HL-60 (cell line): ENCODE results near the gene ABCA4.

Experiments used
- DNase-seq, 2 experiments: peaks; one replicate each; pipeline ENCODE4 v3.0.0-alpha.2; 2010 to 2020; ENCODE audit warnings: low read depth in 1 of 2, low spot score in 1 of 2
- H3K27ac ChIP-seq: fragments of 250-450 bp; sonication (Bioruptor Pico); replicated peaks from 2 replicates; pipeline ENCODE4 v1.5.1; 2020; ENCODE audit warnings: mild to moderate bottlenecking, moderate library complexity
- H3K27me3 ChIP-seq: fragments of 250-450 bp; sonication (Bioruptor Pico); 2 replicates; pipeline ENCODE4 v1.5.1; 2021; ENCODE audit warnings: mild to moderate bottlenecking, moderate library complexity; ENCODE audit not compliant: insufficient read depth, poor library complexity, severe bottlenecking
- H3K4me3 ChIP-seq: replicated peaks from 2 replicates; pipeline ENCODE4 v1.5.1; 2011; ENCODE audit warnings: mild to moderate bottlenecking, control low read depth, low read length; ENCODE audit not compliant: insufficient read depth
- GABPA ChIP-seq: IDR thresholded peaks from 2 replicates; pipeline ENCODE4 v1.6.1; 2012; ENCODE audit warnings: low read depth
- POLR2AphosphoS5 ChIP-seq: IDR thresholded peaks from 2 replicates; pipeline ENCODE4 v1.6.1; 2012; ENCODE audit warnings: low read depth
- SPI1 ChIP-seq: IDR thresholded peaks from 2 replicates; pipeline ENCODE4 v1.6.1; 2012; ENCODE audit warnings: low read depth, mild to moderate bottlenecking, borderline replicate concordance
- TF ChIP-seq, protein P1 (sequence below): IDR thresholded peaks from one replicate; pipeline ENCODE4 v1.5.1; 2011; ENCODE audit warnings: low read length, control low read depth, inconsistent platforms; ENCODE audit not compliant: insufficient read depth
- TF ChIP-seq, protein P2 (sequence below): IDR thresholded peaks from 2 replicates; pipeline ENCODE4 v1.6.1; 2012; ENCODE audit warnings: low read depth; ENCODE audit not compliant: insufficient replicate concordance

Gene ABCA4

DNA sequence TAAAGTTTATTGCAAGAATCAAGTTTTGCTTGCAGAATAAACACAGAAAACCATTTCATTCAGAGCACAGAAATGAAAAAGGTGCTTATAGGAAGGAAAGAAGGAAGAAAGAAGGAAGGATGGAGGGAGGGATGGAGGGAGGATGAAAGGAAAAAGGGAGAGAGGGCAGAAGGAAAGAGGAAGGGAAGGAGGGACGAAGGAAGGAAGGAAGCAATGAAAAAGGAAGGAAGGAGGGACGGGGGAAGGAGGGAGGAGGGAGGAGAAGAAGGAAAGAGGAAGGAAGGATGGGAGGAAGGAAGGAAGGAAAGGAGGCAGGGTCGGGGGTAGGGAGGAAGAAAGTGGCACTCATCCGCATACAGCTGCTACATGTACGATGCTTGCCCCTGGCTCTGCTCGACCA lies 106.9 kb downstream of the ABCA4 start:
- Histone ChIP-seq H3K4me3 (no peak overlapping the region), H3K27me3 (no peaks in the 10 kb centered on the region), H3K27ac (no peak overlapping the region)
- DNase-seq = no peak
- TF ChIP-seq SPI1 (no peak), POLR2AphosphoS5 (no peak), GABPA (no peak)
- TF ChIP-seq, protein P1, sequence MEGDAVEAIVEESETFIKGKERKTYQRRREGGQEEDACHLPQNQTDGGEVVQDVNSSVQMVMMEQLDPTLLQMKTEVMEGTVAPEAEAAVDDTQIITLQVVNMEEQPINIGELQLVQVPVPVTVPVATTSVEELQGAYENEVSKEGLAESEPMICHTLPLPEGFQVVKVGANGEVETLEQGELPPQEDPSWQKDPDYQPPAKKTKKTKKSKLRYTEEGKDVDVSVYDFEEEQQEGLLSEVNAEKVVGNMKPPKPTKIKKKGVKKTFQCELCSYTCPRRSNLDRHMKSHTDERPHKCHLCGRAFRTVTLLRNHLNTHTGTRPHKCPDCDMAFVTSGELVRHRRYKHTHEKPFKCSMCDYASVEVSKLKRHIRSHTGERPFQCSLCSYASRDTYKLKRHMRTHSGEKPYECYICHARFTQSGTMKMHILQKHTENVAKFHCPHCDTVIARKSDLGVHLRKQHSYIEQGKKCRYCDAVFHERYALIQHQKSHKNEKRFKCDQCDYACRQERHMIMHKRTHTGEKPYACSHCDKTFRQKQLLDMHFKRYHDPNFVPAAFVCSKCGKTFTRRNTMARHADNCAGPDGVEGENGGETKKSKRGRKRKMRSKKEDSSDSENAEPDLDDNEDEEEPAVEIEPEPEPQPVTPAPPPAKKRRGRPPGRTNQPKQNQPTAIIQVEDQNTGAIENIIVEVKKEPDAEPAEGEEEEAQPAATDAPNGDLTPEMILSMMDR = no peak

DNA sequence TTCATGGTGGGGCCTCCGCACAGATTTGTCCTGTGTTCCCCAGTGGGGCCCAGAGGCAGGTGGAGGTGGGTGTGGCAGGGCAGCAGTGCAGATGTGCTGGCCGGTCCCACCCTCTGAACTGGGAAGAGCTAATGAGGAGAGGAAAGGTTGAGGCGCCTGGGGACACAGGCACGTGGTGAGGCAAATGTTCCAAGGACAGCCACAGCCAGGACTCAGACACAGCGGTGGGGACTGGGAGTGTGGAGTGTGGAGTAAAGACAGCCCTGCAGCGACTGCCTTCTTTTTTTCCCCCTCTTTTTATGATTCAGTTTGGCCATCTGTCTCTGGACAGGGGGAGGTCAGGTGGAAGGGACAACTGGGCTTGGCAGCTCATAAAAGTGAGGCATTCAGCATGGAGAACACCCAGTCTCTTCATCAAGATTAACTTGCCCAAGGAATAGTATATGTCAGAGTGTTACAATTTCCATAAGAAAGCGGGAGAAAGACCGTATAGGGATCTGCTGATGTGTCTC lies 107.5 kb downstream of the ABCA4 start:
- no peak overlapping the region for H3K4me3 ChIP-seq
- no peak overlapping the region for H3K27ac ChIP-seq
- H3K27me3 ChIP-seq = no peaks in the 10 kb centered on the region
- TF ChIP-seq GABPA = no peak
- no peak for TF ChIP-seq SPI1
- TF ChIP-seq, protein P1 = no peak
- TF ChIP-seq, protein P2, sequence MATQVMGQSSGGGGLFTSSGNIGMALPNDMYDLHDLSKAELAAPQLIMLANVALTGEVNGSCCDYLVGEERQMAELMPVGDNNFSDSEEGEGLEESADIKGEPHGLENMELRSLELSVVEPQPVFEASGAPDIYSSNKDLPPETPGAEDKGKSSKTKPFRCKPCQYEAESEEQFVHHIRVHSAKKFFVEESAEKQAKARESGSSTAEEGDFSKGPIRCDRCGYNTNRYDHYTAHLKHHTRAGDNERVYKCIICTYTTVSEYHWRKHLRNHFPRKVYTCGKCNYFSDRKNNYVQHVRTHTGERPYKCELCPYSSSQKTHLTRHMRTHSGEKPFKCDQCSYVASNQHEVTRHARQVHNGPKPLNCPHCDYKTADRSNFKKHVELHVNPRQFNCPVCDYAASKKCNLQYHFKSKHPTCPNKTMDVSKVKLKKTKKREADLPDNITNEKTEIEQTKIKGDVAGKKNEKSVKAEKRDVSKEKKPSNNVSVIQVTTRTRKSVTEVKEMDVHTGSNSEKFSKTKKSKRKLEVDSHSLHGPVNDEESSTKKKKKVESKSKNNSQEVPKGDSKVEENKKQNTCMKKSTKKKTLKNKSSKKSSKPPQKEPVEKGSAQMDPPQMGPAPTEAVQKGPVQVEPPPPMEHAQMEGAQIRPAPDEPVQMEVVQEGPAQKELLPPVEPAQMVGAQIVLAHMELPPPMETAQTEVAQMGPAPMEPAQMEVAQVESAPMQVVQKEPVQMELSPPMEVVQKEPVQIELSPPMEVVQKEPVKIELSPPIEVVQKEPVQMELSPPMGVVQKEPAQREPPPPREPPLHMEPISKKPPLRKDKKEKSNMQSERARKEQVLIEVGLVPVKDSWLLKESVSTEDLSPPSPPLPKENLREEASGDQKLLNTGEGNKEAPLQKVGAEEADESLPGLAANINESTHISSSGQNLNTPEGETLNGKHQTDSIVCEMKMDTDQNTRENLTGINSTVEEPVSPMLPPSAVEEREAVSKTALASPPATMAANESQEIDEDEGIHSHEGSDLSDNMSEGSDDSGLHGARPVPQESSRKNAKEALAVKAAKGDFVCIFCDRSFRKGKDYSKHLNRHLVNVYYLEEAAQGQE = no peak
- no peak for TF ChIP-seq POLR2AphosphoS5
- DNase-seq = no peak

- no peak overlapping the region for H3K4me3 ChIP-seq
Observed at GRCh38 chr1:94012708-94013366, 108.1 kb downstream of the ABCA4 start.

More at GRCh38 chr1:94012708-94013366, 108.1 kb downstream of the ABCA4 start:
- Histone ChIP-seq H3K27ac (no peak overlapping the region), H3K27me3 (no peaks in the 10 kb centered on the region)
- TF ChIP-seq GABPA (no peak), SPI1 (no peak), POLR2AphosphoS5 (no peak)
- TF ChIP-seq, protein P2 = no peak
- TF ChIP-seq, protein P1 = no peak
- DNase-seq = no peak
